HG02588 (cell line): ENCODE measurements around the gene NCOR2.
"Not testable (repeated sequence)": the region's sequence is repeated elsewhere in the genome, so short reads cannot be mapped to it uniquely, and the experiment has no call there.

ENCODE experiments used
- ATAC-seq: cut with Tn5 transposase; IDR thresholded peaks from one replicate; pipeline ENCODE4 v1.9.1; 2021; ENCODE audit warnings: mild to moderate bottlenecking, moderate library complexity; ENCODE audit not compliant: unreplicated experiment

The NCOR2 gene

GRCh38 chr12:124601706-124602105, 34.3 kb upstream of the NCOR2 start:
- ATAC-seq: no peak

DNA sequence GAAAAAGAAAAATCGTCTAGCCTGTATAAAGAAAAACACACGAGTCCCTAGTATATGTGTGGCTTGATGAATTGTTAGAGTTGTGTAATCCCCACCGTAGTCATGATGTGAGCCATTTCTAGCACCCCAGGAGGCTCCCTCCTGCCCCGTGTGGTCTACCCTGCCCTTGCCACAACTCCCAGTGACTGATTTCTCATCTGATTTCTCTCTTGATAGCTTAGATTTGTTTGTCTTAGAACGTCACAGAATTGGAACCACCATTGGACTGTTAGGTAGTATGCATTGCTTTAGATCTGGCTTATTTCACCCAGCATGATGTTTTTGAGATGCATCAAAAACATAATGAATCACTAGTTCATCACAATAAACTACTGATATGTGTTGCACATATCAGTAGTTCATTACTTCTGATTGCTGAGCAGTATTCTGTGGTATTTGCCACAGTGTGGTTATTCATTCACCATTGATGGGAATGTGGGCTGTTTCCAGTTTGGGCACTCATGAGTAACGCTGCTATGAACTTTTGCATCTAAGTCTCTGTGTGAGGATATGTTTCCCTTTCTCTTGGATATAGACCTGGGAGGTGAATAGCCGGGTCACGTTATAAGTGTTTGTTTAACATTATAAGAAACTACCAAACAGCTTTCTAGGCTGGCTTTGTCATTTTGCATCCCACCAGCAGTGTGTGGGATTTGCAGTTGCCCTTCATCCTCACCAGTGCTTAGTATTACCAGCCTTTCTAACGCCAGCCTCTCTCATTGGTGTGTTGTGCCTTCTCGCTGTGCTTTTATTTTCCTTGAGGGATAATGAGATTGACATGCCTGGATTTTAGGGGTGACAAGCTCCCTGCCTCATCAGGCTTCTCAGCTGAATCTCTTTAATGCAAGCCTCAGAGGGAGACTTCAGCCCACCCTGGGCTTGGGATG, 31.9 kb upstream of the NCOR2 start:
- ATAC-seq: no peak

GRCh38 chr12:124597041-124597440, 29.6 kb upstream of the NCOR2 start:
- ATAC-seq: no peak

- ATAC-seq: no peak
Measured at GRCh38 chr12:124595444-124595843, 28.0 kb upstream of the NCOR2 start.

- no peak for ATAC-seq
Measured at GRCh38 chr12:124594851-124595250, 27.4 kb upstream of the NCOR2 start.

DNA sequence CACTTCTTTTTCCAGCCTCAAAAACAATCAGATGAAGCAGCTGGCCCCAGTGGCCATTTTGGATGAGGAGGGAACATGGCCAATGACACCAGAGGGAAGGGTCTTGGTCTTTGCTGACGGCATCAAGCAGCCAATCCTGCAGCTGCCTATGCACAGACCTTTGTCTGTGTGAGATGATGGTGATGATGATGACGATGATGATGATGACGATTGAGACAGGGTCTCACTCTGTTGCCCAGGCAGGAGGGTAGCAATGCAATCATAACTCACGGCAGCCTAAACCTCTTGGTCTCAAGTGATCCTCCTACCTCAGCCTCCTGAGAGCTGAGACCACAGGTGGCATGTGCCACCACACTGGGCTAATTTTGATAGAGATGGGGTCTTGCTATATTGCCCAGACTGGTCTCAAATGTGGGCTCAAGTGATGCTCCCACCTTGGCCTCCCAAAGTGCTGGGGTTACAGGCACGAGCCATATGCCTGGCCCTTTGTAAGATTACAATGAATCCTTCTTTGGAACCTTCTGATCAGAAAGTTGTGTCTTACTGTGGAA, 26.5 kb upstream of the NCOR2 start:
- no peak for ATAC-seq

GRCh38 chr12:124593176-124593575, 25.8 kb upstream of the NCOR2 start:
- no peak for ATAC-seq

GRCh38 chr12:124592481-124593160, 25.2 kb upstream of the NCOR2 start:
- no peak for ATAC-seq

DNA sequence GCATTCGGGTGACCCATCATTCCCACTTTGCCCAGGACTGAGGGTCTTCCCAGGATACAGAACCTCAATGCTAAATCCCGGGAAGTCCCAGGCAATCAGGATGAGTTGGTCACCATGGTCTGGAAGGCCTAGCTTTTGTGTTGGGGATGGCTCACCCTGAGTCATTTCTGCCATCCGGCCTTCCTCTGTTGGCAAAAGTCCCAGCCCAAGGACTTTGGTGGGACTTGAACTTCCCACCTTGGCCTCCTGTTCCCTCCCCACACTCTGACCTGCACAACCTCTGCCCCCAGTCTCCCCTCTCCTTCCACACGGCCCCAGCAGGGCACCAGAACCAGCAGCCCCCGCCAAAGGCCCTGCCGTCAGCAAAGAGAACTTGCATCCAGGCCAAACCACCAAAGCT, 24.6 kb upstream of the NCOR2 start:
- no peak for ATAC-seq

DNA sequence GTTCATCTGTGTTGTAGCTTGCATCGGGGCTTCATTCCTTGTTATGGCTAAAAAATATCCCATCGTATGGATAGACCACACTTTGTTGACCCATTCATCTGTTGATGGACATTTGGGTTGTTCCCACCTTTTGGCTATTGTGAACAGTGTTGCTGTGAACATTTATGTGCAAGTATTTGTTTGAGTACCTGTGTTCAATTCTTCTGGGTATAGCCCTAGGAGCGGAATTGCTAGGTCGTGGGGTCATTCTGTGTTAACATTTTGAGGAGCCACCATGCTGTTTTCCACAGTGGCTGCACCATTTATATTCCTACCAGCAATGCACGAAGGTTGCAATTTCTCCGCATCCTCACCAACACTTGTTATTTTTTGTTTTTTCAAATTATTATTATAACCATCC, 23.0 kb upstream of the NCOR2 start:
- no peak for ATAC-seq

DNA sequence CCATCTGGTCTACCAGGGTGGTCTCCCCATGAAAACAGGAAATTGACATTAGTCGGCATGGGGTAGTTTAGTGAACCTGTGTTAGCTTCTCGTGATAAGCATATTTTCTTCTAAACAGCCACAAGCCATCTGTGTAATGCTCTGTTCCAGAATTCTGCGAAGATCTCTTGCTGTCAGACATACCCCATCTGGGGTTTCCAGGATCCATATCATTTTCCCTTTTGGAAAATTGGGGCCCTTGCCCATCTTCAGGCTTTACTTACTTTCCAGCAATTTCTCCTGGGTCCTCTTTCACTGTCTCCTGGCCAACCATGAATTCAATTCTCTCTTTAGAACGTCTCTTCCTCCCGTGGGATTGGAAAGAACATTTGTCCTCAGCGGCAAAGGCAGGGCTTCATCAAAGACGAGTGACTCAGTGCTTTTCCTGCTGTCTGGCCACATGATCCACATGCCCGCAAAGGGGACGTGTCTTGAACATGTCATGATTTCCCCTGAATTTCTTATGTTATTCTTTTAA, 21.4 kb upstream of the NCOR2 start:
- no peak for ATAC-seq

DNA sequence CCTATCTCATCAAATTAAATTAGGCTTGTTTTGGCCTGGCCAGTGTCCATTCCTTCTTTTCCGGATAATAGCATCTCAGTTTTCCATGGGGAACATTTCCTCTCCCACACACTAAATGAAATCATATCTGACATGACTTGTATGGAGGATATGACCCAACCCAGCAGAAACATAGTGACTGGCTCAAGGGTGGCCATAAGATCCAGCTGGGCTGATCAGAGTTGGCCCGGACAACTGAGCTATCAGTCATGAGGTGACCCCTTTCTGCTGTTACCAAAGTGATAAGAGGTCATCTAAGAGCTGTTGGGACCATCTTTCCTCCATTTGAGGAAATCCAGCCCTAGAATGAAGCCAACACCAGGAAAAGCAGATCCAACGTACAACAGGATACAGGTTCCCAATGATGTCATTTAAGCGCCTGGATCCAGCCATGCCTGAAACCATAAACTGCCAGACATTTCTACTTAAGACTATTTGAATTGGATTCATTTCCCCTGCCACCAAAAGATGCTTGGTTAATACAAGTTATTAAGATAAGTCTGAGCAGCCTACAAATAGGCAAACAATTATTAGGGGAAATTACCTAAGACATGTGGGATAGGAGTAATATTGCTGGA, 20.7 kb upstream of the NCOR2 start:
- no peak for ATAC-seq

GRCh38 chr12:124586756-124587155, 19.3 kb upstream of the NCOR2 start:
- no peak for ATAC-seq

- not testable (repeated sequence) for ATAC-seq
Measured at GRCh38 chr12:124584494-124584893, 17.1 kb upstream of the NCOR2 start.

DNA sequence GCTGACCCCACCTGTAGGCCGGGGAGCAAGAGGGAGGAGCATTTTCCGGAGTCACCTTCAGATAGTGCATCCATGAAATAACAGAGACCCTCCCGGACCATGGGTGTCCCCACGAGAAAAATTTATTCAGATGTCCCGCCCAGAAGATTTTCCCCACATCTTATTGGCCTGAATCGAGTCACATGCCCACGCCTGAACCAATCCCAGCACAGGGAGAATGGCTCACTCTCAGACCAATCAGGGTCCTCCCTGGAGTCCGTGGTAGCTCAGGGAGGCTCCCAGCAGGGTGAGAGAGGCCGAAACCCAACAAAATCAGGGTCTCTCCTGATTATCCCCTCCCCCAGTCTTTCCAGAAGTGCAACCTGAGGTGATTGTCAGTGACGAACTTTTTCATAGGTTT, 16.4 kb upstream of the NCOR2 start:
- ATAC-seq: no peak

- no peak for ATAC-seq
Measured at GRCh38 chr12:124582108-124582424, 14.7 kb upstream of the NCOR2 start.

GRCh38 chr12:124581307-124582107, 14.1 kb upstream of the NCOR2 start:
- ATAC-seq: no peak

DNA sequence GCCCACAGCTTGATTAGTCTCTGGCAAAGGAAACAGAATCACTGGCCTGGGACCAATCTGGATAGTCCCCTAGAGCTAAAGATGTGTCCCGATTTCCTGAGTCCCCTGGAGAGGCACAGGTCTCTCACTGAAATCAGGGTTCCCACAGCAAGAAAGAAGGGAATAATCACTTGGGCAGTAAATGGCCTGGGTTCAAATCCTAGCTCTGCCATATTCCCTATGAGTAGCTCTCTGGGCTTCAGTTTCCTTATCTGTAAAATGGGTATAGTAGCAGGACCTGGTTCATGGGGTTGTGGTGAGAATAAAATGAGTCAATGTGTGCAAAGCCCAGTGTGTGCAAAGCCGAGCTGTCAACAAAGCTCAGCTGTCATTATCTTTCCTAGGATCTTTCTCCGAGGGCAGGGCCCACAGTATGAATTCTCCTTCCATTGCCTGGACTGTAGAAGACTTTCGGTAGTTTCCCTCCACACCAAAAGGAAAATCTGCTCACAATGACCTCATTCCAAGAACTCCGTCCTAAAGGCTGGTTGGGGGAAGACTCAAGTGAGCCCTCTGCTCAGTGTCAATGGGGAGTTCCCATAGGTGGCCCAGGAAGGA, 12.6 kb upstream of the NCOR2 start:
- no peak for ATAC-seq

GRCh38 chr12:124578854-124579253, 11.4 kb upstream of the NCOR2 start:
- no peak for ATAC-seq

GRCh38 chr12:124578445-124578844, 11.0 kb upstream of the NCOR2 start:
- no peak for ATAC-seq
